ENCODE measurements around the gene SLC25A11.

DNA sequence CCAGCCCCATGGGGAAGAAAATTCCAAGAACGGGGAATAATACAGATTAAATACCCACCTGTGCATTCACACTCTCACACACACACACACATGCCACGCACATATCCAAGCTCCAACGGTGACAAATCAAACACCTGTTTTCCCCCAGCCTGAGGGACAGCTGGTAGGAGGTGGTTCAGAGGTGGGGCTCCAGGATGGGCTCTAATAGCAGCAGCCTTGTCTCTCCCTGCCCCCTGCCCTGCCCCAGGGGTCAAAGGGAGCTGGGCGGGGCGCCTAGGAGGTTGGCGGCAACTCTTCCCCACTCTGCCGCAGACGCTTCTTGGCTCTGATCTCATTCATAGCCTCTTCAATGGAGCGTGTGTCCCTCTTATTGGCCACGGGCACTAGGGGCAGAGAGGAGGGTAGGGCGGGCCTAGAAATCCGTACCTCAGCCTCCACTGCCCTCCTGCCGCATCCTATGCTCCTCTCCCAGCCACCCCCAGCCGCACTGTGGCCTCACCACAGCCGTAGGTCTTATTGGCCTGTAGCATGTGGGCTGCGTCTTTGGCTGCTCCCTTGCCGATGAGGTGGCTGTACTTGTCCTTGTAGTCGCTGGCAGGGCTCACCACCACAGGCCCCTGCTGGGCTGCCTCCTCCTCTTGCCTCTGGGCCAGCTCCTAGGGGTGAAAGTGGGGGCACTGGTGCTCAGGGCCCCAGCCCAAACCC lies 19.6 kb upstream of the SLC25A11 start:
- TF ChIP-seq CTCF (conservative IDR thresholded peaks at IDR 0.05 in 1 of 2, IDR thresholded peaks at IDR 0.05 in 1 of 2; ENCODE audit: low read depth in 1 of 2, low read length in 2 of 2) (no peak), EZH2 (IDR thresholded peaks at IDR 0.05; ENCODE audit: low read length, missing control alignments) (no peak)

Measured in fibroblast of lung (primary cell).